Transverse colon (tissue), 4 donors: Measurements from ENCODE around the gene C6orf136. TPM values are rescaled to one million over a fixed set of nuclear protein-coding genes. Genes with fewer than 3 reads are reported as not detected.
A peak's percentile ranks its signal among the peaks of the same experiment; 100 is the strongest.

ENCODE experiments used
- DNase-seq: peaks from one replicate; pipeline ENCODE4 v3.0.0-alpha.2; 2019
- H3K27ac ChIP-seq, 4 donors: fragments of 200-600 bp; sonication (generic); 2 replicates each; pipeline ENCODE4 v1.5.1; 2016 to 2018; ENCODE audit warnings: inconsistent platforms in 4 of 4
- H3K27me3 ChIP-seq: fragments of 200-600 bp; sonication (generic); 2 replicates; pipeline ENCODE4 v1.5.1; 2017; ENCODE audit warnings: inconsistent platforms
- H3K36me3 ChIP-seq, 4 donors: fragments of 200-600 bp; sonication (generic); 2 replicates each; pipeline ENCODE4 v1.5.1; 2017 to 2019; ENCODE audit warnings: inconsistent platforms in 4 of 4
- H3K4me1 ChIP-seq, 4 donors: fragments of 200-600 bp; sonication (generic); 2 replicates each; pipeline ENCODE4 v1.5.1; 2017 to 2020; ENCODE audit warnings: inconsistent platforms in 4 of 4
- H3K4me3 ChIP-seq, 4 donors: fragments of 200-600 bp; sonication (generic); 1 replicate in 1 of 4; 2 replicates in 3 of 4; pipeline versions ENCODE4 v1.5.1 to v1.6.1; 2017 to 2019; ENCODE audit warnings: inconsistent platforms in 4 of 4
- H3K9me3 ChIP-seq, 2 donors: fragments of 200-600 bp; sonication (generic); 2 replicates each; pipeline ENCODE4 v1.5.1; 2017 to 2019; ENCODE audit warnings: inconsistent platforms in 2 of 2
- EP300 ChIP-seq: sonication (generic); formaldehyde crosslinking; IDR thresholded peaks from one replicate; pipeline ENCODE4 v1.6.1; 2017; ENCODE audit warnings: antibody characterized with exemption, low read depth
- POLR2A ChIP-seq: fragments of 450-650 bp; IDR thresholded peaks from one replicate; pipeline ENCODE4 v1.6.1; 2016; ENCODE audit warnings: antibody characterized with exemption, mild to moderate bottlenecking, moderate library complexity
- POLR2AphosphoS5 ChIP-seq, 3 donors: sonication (generic); formaldehyde crosslinking; IDR thresholded peaks; one replicate each; pipeline ENCODE4 v1.6.1; 2016; ENCODE audit warnings: antibody characterized with exemption in 3 of 3
- WGBS, 2 donors: methylation state at CpG; one replicate each; pipeline ENCODE4 v1.1.5; 2018; ENCODE audit warnings: low coverage in 1 of 2; 5-methylcytosine and 5-hydroxymethylcytosine counted together
- in situ Hi-C, 4 donors: fragments of 200-750 bp; cut with MboI; loops; one replicate each; pipeline versions ENCODE4 v1.15.0 to v1.15.1; 2017; ENCODE audit warnings: low sequenced_read_pairs in 3 of 4, low pct_ligation_motif_present in 1 of 4, low pct_unique_long_range_greater_than_20kb in 1 of 4
- intact Hi-C: fragments of 100-400 bp; cut with DNase I; formaldehyde crosslinking; loops from one replicate; pipeline ENCODE4 v1.15.1; 2023; ENCODE audit warnings: low total_unique reads
- total RNA-seq, 4 donors: library from RNA; depleted of rRNA; stranded (reverse); fragments of >200 nt; gene quantifications; one replicate each; pipeline ENCODE4 v1.1.0, GENCODE V29; 2016
- TF ChIP-seq, protein P1 (sequence below), 5 experiments: fragments of 200-600 bp in 3 of 5; fragments of 450-650 bp in 2 of 5; sonication (generic) in 3 of 5; IDR thresholded peaks; 1 replicate in 2 of 5; 2 replicates in 3 of 5; pipeline ENCODE4 v1.5.1; 2016 to 2017; ENCODE audit warnings: antibody characterized with exemption in 5 of 5, inconsistent platforms in 3 of 5, mild to moderate bottlenecking in 2 of 5, moderate library complexity in 1 of 5

Gene C6orf136
- total RNA-seq, 4 donors from 2014 or later = 49.1 to 301 (median 63.5) TPM

DNA sequence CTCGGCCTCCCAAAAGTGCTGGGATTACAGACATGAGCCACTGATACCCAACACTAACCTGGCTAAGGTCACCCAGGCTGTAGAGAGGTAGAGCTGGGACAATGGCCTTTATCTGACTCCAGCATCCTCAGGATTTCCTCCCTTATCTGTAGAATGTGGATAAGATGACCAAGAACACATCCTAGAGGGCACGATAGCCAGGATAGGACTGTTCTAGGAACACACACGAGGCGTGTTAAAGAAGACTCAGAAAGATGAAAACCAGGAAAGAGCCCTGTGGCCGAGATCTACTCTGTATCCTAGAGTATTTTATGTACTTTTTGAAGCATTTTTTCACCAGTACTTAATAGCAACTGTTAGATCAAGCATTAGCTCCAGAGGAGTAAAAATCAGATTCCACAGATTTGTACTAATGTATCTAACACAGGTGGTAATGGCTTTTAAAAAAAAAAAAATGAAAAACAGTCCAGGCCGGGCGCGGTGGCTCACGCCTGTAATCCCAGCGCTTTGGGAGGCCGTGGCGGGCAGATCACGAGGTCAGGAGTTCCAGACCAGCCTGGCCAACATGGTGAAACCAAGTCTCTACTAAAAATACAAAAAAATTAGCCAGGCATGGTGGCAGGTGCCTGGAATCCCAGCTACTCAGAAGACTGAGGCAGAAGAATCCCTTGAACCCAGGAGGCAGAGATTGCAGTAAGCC, 47.2 kb upstream of the C6orf136 start:
- Histone ChIP-seq H3K9me3 (no peaks in the 10 kb centered on the region), H3K27ac (no peak overlapping the region), H3K27me3 (no peaks in the 10 kb centered on the region), H3K4me3 (no peak overlapping the region), H3K4me1 (no peaks in the 10 kb centered on the region), H3K36me3 (peaks cover 0 to 38% (median 16%) of the 10 kb centered on the region in 4 donors)
- intact Hi-C loops = no loop called here
- in situ Hi-C loops = loop anchor here in 1 of 4 donors (5.0 kb wide), 1 partner anchor 117 kb away; no protein-coding TSS in a partner anchor
- 63 to 84% methylated on average over 4 to 13 of the region's 13 CpGs for WGBS, 2 donors
- peak in 1 of 3 donors; percentile 9 for TF ChIP-seq POLR2AphosphoS5 (IDR thresholded peaks at IDR 0.05)
- TF ChIP-seq, protein P1, sequence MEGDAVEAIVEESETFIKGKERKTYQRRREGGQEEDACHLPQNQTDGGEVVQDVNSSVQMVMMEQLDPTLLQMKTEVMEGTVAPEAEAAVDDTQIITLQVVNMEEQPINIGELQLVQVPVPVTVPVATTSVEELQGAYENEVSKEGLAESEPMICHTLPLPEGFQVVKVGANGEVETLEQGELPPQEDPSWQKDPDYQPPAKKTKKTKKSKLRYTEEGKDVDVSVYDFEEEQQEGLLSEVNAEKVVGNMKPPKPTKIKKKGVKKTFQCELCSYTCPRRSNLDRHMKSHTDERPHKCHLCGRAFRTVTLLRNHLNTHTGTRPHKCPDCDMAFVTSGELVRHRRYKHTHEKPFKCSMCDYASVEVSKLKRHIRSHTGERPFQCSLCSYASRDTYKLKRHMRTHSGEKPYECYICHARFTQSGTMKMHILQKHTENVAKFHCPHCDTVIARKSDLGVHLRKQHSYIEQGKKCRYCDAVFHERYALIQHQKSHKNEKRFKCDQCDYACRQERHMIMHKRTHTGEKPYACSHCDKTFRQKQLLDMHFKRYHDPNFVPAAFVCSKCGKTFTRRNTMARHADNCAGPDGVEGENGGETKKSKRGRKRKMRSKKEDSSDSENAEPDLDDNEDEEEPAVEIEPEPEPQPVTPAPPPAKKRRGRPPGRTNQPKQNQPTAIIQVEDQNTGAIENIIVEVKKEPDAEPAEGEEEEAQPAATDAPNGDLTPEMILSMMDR (IDR thresholded peaks at IDR 0.05) = no peak
- DNase-seq = no peak

DNA sequence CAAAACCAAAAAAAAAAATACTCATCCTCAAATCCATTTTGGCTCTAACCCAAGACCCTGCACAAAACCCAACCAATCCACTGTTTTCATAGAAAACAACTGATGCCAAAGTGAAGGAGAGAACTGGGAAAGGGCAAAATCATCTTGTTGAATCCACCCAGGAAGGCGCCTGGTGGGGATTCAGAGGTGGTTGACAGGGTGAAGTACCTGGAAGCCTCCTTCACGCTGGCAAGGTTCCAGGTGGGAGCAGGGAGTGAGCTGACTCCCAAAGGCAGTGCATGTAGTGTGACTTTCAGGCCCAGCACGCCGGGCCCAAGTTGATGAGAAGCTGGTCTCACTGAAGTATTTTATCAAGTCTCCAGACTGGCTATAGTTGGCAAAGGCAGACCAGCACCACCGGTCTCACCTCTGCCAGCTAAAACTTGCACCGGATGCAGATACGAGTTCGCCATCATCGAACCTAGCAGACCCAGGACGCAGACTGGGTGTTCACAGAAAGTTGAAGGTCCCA, 46.4 kb upstream of the C6orf136 start:
- intact Hi-C loops = no loop called here
- peaks cover 0 to 46% (median 22%) of the 10 kb centered on the region in 4 donors for H3K36me3 ChIP-seq

DNA sequence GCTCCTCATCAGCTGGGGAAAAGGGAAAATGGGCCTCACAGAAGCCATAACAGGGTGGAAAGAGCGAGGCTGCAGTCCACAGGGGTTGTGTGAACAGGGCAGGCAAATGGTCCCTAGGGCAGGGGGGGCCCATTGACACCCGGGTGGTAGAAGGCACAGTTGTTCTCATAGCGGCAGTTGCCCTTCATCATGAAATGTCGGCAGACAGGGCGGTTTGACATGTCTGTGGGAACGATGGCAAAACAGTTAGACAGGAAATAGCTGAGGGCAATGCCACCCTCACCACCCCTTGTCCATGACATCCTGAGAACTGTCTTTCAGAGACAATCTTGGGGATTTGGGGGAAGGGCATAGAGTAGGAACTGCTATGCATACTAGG, 45.5 kb upstream of the C6orf136 start:
- no peaks in the 10 kb centered on the region for H3K27me3 ChIP-seq
- intact Hi-C loops = no loop called here
- H3K9me3 ChIP-seq = no peaks in the 10 kb centered on the region
- in situ Hi-C loops = no loop called here
- no peak overlapping the region for H3K27ac ChIP-seq
- peaks cover 0 to 55% (median 26%) of the 10 kb centered on the region in 4 donors for H3K36me3 ChIP-seq
- DNase-seq = no peak
- 69% methylated on average over 6 of the region's 6 CpGs; no CpG with 5 or more reads in 1 of the 2 donors for WGBS, 2 donors
- TF ChIP-seq POLR2A (no peak), EP300 (no peak), POLR2AphosphoS5 (IDR thresholded peaks at IDR 0.05) (no peak)
- TF ChIP-seq, protein P1 (IDR thresholded peaks at IDR 0.05) = no peak
- no peaks in the 10 kb centered on the region for H3K4me1 ChIP-seq
- H3K4me3 ChIP-seq = no peak overlapping the region

More for the DNA sequence above, 46.4 kb upstream of the C6orf136 start:
- no peak overlapping the region for H3K4me3 ChIP-seq
- no peaks in the 10 kb centered on the region for H3K27me3 ChIP-seq
- TF ChIP-seq EP300 (no peak), POLR2A (peak; percentile 9), POLR2AphosphoS5 (IDR thresholded peaks at IDR 0.05) (peak in 1 of 3 donors; percentile 9)
- TF ChIP-seq, protein P1 (IDR thresholded peaks at IDR 0.05) = no peak
- DNase-seq = no peak
- H3K27ac ChIP-seq = no peak overlapping the region
- in situ Hi-C loops = no loop called here
- H3K9me3 ChIP-seq = no peaks in the 10 kb centered on the region
- WGBS, 2 donors = 85% methylated on average over 10 of the region's 10 CpGs; no CpG with 5 or more reads in 1 of the 2 donors
- H3K4me1 ChIP-seq = no peaks in the 10 kb centered on the region

DNA sequence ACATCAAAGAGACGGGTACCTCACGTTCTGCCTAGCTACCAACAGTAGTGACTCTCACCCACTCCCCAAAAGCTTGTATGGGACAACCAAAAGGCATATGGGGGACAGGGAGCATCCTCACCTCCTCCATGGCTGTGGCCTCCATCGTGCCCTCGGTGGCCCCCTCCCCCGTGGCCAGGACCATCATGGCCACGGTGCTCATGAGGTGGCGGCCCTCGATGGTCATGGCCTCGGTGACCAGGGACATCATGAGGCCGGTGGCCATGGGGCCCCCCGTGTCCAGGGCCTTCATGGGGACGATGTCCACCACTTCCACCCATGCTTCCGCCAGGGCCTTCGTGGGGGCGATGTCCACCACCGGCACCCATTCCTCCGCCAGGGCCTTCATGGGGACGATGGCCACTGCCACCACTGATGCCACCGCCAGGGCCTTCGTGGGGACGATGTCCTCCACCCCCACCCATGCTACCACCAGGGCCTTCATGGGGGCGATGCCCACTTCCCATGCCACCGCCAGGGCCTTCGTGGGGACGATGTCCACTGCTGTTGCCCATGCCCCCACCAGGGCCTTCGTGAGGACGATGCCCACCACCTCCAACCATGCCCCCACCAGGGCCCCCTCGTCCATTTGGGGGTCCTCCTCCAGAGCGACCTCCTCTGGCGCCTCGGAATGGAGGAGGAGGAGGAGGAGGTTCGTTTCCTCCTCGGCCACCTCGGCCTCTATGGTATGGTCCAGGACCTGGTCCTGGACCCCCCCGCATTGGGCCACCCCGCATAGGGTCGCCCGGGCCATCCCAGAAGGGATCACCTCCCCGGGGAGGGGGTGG, 44.9 kb upstream of the C6orf136 start:
- 89% methylated on average over 3 to 36 of the region's 39 CpGs for WGBS, 2 donors
- H3K4me1 ChIP-seq = no peaks in the 10 kb centered on the region
- no peak overlapping the region for H3K4me3 ChIP-seq
- peaks cover 0 to 61% (median 30%) of the 10 kb centered on the region in 4 donors for H3K36me3 ChIP-seq
- H3K27me3 ChIP-seq = no peaks in the 10 kb centered on the region
- in situ Hi-C loops (no loop called here), intact Hi-C loops (no loop called here)
- no peak overlapping the region for H3K27ac ChIP-seq
- no peaks in the 10 kb centered on the region for H3K9me3 ChIP-seq
- peak in 2 of 3 donors; percentile 6 to 51 for TF ChIP-seq POLR2AphosphoS5 (IDR thresholded peaks at IDR 0.05)
- no peak for TF ChIP-seq EP300
- DNase-seq = no peak
